Activated CD8-positive, alpha-beta memory T cell treated with anti-CD3 and anti-CD28 coated beads, Interleukin-2, amount 10 ng/mL, durations not matched to agents 7 days and 5 days (primary cell): ENCODE results near the gene RBM28. TPM values are rescaled to one million over a fixed set of nuclear protein-coding genes. Genes with fewer than 3 reads are reported as not detected.

Experiments
- ATAC-seq: fragments of 150-1000 bp; cut with Tn5 transposase; one replicate; pipeline ENCODE4 v1.10.0; 2021; ENCODE audit warnings: moderate library complexity
- CTCF ChIA-PET: fragments of 350-600 bp; sonication (Branson Sonifier 250); formaldehyde crosslinking; loops from one replicate; lab custom pipeline; 2021; ENCODE audit warnings: antibody characterized with exemption; lab: Charles Lee
- DNase-seq: peaks from one replicate; pipeline ENCODE4 v3.0.0-alpha.2; 2020
- H3K27ac Mint-ChIP-seq: one replicate; pipeline ENCODE4 v1.8.0; 2021; ENCODE audit warnings: mild to moderate bottlenecking, mixed read lengths
- H3K27me3 Mint-ChIP-seq: one replicate; pipeline ENCODE4 v1.8.0; 2021; ENCODE audit warnings: mixed read lengths
- H3K36me3 Mint-ChIP-seq: one replicate; pipeline ENCODE4 v1.8.0; 2021; ENCODE audit warnings: mild to moderate bottlenecking, mixed read lengths
- H3K4me1 Mint-ChIP-seq: one replicate; pipeline ENCODE4 v1.8.0; 2021; ENCODE audit warnings: mixed read lengths
- H3K4me3 Mint-ChIP-seq: one replicate; pipeline ENCODE4 v1.8.0; 2021; ENCODE audit warnings: mild to moderate bottlenecking, moderate library complexity, mixed read lengths
- H3K9me3 Mint-ChIP-seq: one replicate; pipeline ENCODE4 v1.8.0; 2022; ENCODE audit warnings: low read depth, mixed read lengths
- total RNA-seq, 2 experiments: library from RNA; stranded (reverse); gene quantifications; one replicate each; pipeline ENCODE4 v1.2.3, GENCODE V29; 2021

RBM28 gene
- total RNA-seq, 2 experiments from 2014 or later: 52.6 to 53.6 TPM

GRCh38 chr7:128268233-128268632, 75.5 kb downstream of the RBM28 start:
- Mint-ChIP-seq H3K27ac (no peak overlapping the region), H3K27me3 (peaks cover 49% of the 10 kb centered on the region), H3K4me3 (no peak overlapping the region), H3K36me3 (no peaks in the 10 kb centered on the region), H3K9me3 (no peaks in the 10 kb centered on the region), H3K4me1 (peaks cover 5% of the 10 kb centered on the region)
- no peak for ATAC-seq
- CTCF ChIA-PET: no interaction called here
- no peak for DNase-seq

- no peak for DNase-seq
- Mint-ChIP-seq H3K27me3 (peaks cover 43% of the 10 kb centered on the region), H3K4me3 (no peak overlapping the region), H3K36me3 (no peaks in the 10 kb centered on the region), H3K9me3 (no peaks in the 10 kb centered on the region), H3K4me1 (peaks cover 5% of the 10 kb centered on the region), H3K27ac (no peak overlapping the region)
- CTCF ChIA-PET: no interaction called here
- no peak for ATAC-seq
These were observed 76.1 kb downstream of the RBM28 start for GRCh38 chr7:128267595-128267924.

- no peaks in the 10 kb centered on the region for H3K36me3 Mint-ChIP-seq
- ATAC-seq (no peak), DNase-seq (no peak)
- H3K27me3 Mint-ChIP-seq: peaks cover 39% of the 10 kb centered on the region
- no peaks in the 10 kb centered on the region for H3K9me3 Mint-ChIP-seq
- no peak overlapping the region for H3K4me3 Mint-ChIP-seq
- no peak overlapping the region for H3K27ac Mint-ChIP-seq
- CTCF ChIA-PET: no interaction called here
- peaks cover 3% of the 10 kb centered on the region for H3K4me1 Mint-ChIP-seq
These were observed 76.7 kb downstream of the RBM28 start for GRCh38 chr7:128266883-128267594.

GRCh38 chr7:128266529-128266882, 77.2 kb downstream of the RBM28 start:
- Mint-ChIP-seq H3K27me3 (peaks cover 39% of the 10 kb centered on the region), H3K9me3 (no peaks in the 10 kb centered on the region), H3K36me3 (no peaks in the 10 kb centered on the region), H3K27ac (no peak overlapping the region), H3K4me1 (peaks cover 3% of the 10 kb centered on the region), H3K4me3 (no peak overlapping the region)
- no peak for ATAC-seq
- DNase-seq: no peak
- CTCF ChIA-PET: no interaction called here

- Mint-ChIP-seq H3K4me1 (no peaks in the 10 kb centered on the region), H3K27me3 (peaks cover 33% of the 10 kb centered on the region), H3K4me3 (no peak overlapping the region), H3K9me3 (no peaks in the 10 kb centered on the region), H3K27ac (no peak overlapping the region), H3K36me3 (no peaks in the 10 kb centered on the region)
- ATAC-seq: no peak
- CTCF ChIA-PET: no interaction called here
- no peak for DNase-seq
These were observed 77.8 kb downstream of the RBM28 start for GRCh38 chr7:128265906-128266300.

- Mint-ChIP-seq H3K4me1 (no peaks in the 10 kb centered on the region), H3K27ac (no peak overlapping the region), H3K27me3 (peaks cover 32% of the 10 kb centered on the region), H3K4me3 (no peak overlapping the region), H3K9me3 (no peaks in the 10 kb centered on the region), H3K36me3 (no peaks in the 10 kb centered on the region)
- ATAC-seq: no peak
- no peak for DNase-seq
- CTCF ChIA-PET: interaction anchor here (0.6 kb wide), 1 partner anchor 9 kb away, joined by 3 read pairs; no protein-coding TSS in a partner anchor
These were observed 78.4 kb downstream of the RBM28 start for GRCh38 chr7:128265156-128265905.

- Mint-ChIP-seq H3K4me3 (no peak overlapping the region), H3K36me3 (no peaks in the 10 kb centered on the region), H3K27me3 (peaks cover 31% of the 10 kb centered on the region), H3K4me1 (no peaks in the 10 kb centered on the region), H3K9me3 (no peaks in the 10 kb centered on the region), H3K27ac (no peak overlapping the region)
- DNase-seq (no peak), ATAC-seq (no peak)
- CTCF ChIA-PET: no interaction called here
These were observed 79.2 kb downstream of the RBM28 start for GRCh38 chr7:128264477-128264876.

GRCh38 chr7:128263420-128263819, 80.3 kb downstream of the RBM28 start:
- CTCF ChIA-PET: no interaction called here
- Mint-ChIP-seq H3K4me1 (no peaks in the 10 kb centered on the region), H3K27me3 (peaks cover 21% of the 10 kb centered on the region), H3K4me3 (no peak overlapping the region), H3K36me3 (no peaks in the 10 kb centered on the region), H3K9me3 (no peaks in the 10 kb centered on the region), H3K27ac (no peak overlapping the region)
- ATAC-seq: no peak
- no peak for DNase-seq

GRCh38 chr7:128262273-128263028, 81.3 kb downstream of the RBM28 start:
- Mint-ChIP-seq H3K9me3 (no peaks in the 10 kb centered on the region), H3K4me3 (no peak overlapping the region)

GRCh38 chr7:128260069-128260795, 83.5 kb downstream of the RBM28 start:
- Mint-ChIP-seq H3K36me3 (no peaks in the 10 kb centered on the region), H3K27ac (no peak overlapping the region), H3K4me3 (no peak overlapping the region), H3K27me3 (peaks cover 6% of the 10 kb centered on the region), H3K4me1 (no peaks in the 10 kb centered on the region), H3K9me3 (no peaks in the 10 kb centered on the region)
- ATAC-seq (no peak), DNase-seq (no peak)
- CTCF ChIA-PET: interaction anchor here (1.7 kb wide), 1 partner anchor 9 kb away, joined by 4 read pairs; no protein-coding TSS in a partner anchor

More at GRCh38 chr7:128262273-128263028, 81.3 kb downstream of the RBM28 start:
- DNase-seq (no peak), ATAC-seq (no peak)
- no peak overlapping the region for H3K27ac Mint-ChIP-seq
- H3K27me3 Mint-ChIP-seq: peaks cover 21% of the 10 kb centered on the region
- CTCF ChIA-PET: no interaction called here
- no peaks in the 10 kb centered on the region for H3K4me1 Mint-ChIP-seq
- H3K36me3 Mint-ChIP-seq: no peaks in the 10 kb centered on the region

GRCh38 chr7:128259131-128260061, 84.3 kb downstream of the RBM28 start:
- no peak overlapping the region for H3K4me3 Mint-ChIP-seq
- ATAC-seq (no peak), DNase-seq (no peak)
- no peaks in the 10 kb centered on the region for H3K4me1 Mint-ChIP-seq
- no peak overlapping the region for H3K27ac Mint-ChIP-seq
- CTCF ChIA-PET: interaction anchor here (1.7 kb wide), 1 partner anchor 10 kb away, joined by 4 read pairs; no protein-coding TSS in a partner anchor
- no peaks in the 10 kb centered on the region for H3K36me3 Mint-ChIP-seq
- peaks cover 6% of the 10 kb centered on the region for H3K27me3 Mint-ChIP-seq
- no peaks in the 10 kb centered on the region for H3K9me3 Mint-ChIP-seq

- H3K36me3 Mint-ChIP-seq: no peaks in the 10 kb centered on the region
- H3K4me1 Mint-ChIP-seq: peaks cover 2% of the 10 kb centered on the region
- DNase-seq (no peak), ATAC-seq (no peak)
- no peaks in the 10 kb centered on the region for H3K9me3 Mint-ChIP-seq
- CTCF ChIA-PET: no interaction called here
- no peak overlapping the region for H3K27ac Mint-ChIP-seq
- H3K27me3 Mint-ChIP-seq: peaks cover 2% of the 10 kb centered on the region
- no peak overlapping the region for H3K4me3 Mint-ChIP-seq
These were observed 86.2 kb downstream of the RBM28 start for GRCh38 chr7:128257458-128257857.
